Stimulated activated CD4-positive, alpha-beta T cell treated with anti-CD3 and anti-CD28 coated beads, Interleukin-1b, Interleukin-23, amount 100 ng/mL, for 1 hour (primary cell): Measurements from ENCODE around the gene ANAPC2.

ENCODE experiments used
- DNase-seq, 2 donors: peaks; one replicate each; pipeline ENCODE4 v3.0.0-alpha.2; 2020; ENCODE audit warnings: low read depth in 2 of 2

The ANAPC2 gene

DNA sequence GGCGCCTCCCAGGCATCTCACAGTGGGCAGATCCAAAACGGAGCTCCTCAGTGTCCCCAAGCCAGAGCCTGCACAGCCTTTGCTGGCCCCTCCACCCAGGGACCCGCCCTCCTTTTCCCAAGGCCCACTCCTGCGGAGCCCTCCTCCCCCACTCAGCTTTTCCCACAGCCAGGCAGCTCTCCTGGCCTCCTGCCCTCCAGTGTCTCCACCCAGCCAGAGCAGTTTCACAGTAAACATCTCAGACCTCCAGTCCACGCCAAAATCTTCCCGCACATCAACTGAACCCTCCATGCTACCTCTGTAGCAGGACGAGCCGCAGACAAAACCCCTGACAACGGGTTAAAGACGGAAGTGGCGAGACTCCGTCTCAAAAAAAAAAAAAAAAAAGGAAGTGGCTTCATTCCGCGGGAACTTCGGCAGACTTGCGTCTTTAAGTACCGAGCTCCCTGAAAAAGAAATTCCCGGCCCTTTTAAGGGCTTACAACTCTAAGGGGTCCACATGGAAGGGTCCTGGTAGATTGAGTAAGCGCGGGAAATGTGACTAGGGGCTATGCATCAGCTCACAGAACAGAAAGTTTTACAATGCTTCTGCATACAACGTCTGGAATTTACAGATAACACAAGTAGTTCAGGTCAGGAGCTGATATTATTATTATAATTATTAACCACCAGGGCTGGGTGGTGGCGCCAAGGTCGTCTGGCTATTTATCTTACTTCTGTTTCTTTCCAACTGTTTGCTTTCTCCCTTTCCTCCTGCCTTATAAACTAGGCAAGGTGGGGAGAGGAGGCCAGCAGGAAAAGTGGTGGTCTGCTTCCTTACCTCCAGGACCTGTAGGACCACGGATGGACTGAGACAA is 60.8 kb downstream of the ANAPC2 start:
- DNase-seq, result no peak

DNA sequence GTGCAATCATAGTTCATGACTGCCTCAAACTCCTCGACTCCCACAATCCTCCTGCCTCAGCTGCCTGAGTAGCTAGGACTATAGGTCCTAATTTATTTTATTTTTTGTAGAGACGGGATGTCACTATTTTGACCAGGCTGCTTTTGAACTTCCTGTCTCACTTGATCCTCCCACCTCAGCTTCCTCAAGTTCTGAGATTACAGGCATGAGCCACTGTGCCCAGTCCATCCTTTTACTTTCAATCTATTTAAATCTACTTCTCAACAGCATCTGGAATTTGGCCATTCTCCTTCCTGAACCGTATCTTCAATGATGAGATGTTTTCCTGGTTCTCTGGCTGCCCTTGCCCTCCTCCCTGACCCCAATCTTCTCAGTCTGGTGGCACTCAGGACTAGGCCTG is 61.6 kb downstream of the ANAPC2 start:
- no peak for DNase-seq
